ENCODE results near the gene ALDH5A1. TPM values are rescaled to one million over a fixed set of nuclear protein-coding genes. Genes with fewer than 3 reads are reported as not detected.
A peak's percentile ranks its signal among the peaks of the same experiment; 100 is the strongest.

Gene ALDH5A1
- polyA plus RNA-seq, 3 donors = 23.6 to 33.1 (median 31.9) TPM

GRCh38 chr6:24564081-24564480 is 69.3 kb downstream of the ALDH5A1 start:
- no peak for DNase-seq

DNA sequence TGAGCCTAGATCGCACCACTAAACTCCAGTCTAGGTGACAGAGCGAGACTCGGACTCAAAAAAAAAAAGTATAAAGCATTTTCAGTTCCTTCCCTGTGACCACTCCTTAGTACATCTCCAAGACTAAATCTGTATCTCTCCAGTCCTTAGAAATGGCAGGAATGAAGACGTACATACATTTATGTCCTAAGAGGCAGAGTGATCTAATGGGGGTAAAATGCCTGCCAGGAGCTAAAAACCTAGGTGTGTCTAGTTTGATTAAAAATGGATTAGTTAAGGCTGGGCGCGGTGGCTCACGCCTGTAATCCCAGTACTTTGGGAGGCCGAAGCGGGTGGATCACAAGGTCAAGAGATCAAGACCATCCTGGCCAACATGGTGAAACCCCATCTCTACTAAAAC is 70.4 kb downstream of the ALDH5A1 start:
- no peak for DNase-seq

DNA sequence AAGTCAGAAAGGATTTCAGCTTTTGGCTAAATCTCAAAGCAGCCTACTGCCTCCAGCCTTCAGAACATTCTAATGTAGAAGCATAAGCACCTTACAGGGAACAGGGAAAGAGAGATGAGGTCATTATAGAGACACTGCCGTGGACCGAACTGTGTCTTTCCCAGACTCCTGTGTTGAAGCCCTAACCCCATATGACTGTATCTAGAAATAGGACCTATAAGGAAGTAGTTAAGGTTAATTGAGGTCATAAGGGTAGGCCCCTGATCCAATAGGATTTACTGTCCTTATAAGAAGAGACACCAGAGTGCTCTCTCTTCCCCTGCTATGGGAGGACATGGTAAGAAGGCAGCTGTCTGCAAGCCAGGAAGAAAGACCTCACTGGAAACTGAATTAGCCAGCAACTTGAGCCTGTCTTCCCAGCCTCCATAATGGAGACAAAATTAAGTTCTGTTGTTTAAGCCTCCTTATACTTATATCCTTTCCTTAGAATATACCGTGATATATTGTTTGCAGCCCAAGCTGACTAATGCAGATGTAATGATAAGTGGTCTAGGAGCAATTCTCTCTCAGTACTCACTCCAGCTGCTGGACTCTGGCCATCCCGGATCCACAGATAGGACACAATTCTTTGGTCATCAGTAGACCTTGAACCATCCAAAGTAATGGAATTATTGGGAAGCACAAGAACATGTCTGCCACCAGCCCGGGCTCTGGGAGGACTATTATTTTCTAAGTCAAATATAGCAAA is 71.4 kb downstream of the ALDH5A1 start:
- DNase-seq = no peak

- no peak for DNase-seq
Observed at GRCh38 chr6:24568683-24569082, 73.9 kb downstream of the ALDH5A1 start.

GRCh38 chr6:24569811-24570210 is 75.0 kb downstream of the ALDH5A1 start:
- DNase-seq = no peak

GRCh38 chr6:24571361-24571760 is 76.6 kb downstream of the ALDH5A1 start:
- no peak for DNase-seq

DNA sequence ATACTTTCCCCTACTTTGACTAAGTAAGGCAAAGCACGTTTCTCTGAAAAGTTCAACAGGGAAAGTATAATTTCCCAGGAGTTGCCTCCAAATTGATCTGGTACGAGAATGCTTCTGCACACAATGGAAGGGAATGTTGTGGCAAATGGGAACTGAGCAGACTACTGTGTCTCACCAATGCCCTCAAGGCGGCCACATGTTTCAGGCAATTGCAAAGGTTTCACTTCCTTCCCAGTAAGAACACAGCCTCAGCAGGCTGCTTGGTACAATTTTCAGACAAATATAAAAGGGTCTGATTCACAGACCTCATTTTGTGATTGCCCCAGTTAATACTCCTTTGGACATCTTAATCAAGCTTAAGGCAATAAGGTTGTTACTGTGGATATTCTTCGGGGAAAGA is 80.0 kb downstream of the ALDH5A1 start:
- no peak for DNase-seq

DNA sequence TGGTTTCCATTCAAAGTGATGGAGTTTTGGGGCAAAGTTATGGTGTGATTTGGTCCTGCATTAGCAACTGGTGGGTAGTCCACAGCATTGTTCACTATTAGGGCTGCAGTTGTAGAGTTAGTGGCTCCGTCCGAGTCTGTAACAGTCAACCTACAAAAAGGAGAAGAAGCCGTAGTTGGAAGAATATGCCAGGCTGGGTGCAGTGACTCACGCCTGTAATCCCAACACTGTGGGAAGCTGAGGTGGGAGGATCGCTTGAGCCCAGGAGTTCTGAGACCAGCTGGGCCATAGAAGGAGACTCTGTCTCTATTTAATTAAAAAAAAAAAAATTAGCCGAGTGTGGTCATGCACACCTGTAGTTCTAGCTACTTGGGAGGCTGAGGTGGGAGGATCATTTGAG is 81.7 kb downstream of the ALDH5A1 start:
- DNase-seq = no peak

GRCh38 chr6:24581084-24581669 is 86.4 kb downstream of the ALDH5A1 start:
- DNase-seq = peak; percentile 62

DNA sequence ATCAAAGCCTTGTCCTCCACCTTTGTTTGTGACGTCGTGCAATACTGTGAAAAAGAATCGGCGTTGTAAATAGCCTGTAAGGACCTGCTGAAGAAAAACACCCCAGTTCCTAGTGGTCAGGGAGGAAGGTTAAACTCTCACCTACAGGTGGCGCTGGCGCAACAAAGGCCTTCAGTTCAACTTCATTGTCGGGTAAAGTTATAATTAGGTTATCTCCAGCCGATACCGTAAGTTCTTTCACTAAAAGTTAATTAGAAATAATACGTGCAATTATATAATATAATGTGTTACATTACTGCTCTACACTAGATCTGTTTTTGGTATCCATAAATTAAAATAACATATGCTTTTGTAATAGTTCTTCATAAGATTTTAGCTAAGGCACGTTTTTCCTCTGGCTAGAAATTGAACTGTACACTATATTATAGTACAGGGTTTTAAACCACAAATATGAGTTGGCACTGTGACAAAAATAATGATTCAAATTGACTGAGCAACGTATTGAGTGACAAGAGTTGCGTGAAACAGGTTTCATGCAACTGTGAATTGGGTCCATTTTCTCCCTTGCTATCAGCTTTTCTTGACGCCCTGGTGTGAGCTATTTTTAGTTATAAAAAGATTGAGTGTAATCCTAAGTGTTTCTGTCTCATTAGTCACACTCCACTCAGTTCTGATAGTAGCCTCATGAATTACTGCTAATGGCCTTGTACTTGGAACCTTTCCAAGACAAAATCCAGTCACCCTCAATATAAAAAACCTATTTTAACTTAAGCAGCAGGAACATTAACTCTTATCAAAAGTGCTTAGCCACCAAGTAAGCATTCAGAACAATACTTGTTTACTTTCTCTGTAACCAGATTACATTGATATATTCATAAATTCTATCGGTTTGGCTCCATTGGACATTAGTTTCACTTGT is 89.0 kb downstream of the ALDH5A1 start:
- peak; percentile 76 for DNase-seq

- DNase-seq = no peak
Observed at GRCh38 chr6:24584382-24584720, 89.6 kb downstream of the ALDH5A1 start.

Other genes starting within 250 kb of the ALDH5A1 start
- gene DCDC2, start 136.9 kb upstream of the ALDH5A1 start, polyA plus RNA-seq (ENCODE audit: insufficient read length in 3 of 3) = 100 to 1,000 TPM in 2 of 3 donors, 10 to 100 TPM in 1; 96.2 to 138 (median 110) TPM
- gene MRS2, start 92.0 kb upstream of the ALDH5A1 start, polyA plus RNA-seq (ENCODE audit: insufficient read length in 3 of 3) = 10 to 100 TPM; 39.1 to 49.4 (median 47.0) TPM
- 1 to 10 TPM; 2.9 to 4.9 (median 4.7) TPM for gene GPLD1, start 5.4 kb upstream of the ALDH5A1 start, polyA plus RNA-seq (ENCODE audit: insufficient read length in 3 of 3)
- gene KIAA0319, start 151.2 kb downstream of the ALDH5A1 start, polyA plus RNA-seq (ENCODE audit: insufficient read length in 3 of 3) = under 1 TPM; 0.25 to 0.46 (median 0.31) TPM
- 10 to 100 TPM; 59.7 to 65.4 (median 63.0) TPM for gene TDP2, start 171.9 kb downstream of the ALDH5A1 start, polyA plus RNA-seq (ENCODE audit: insufficient read length in 3 of 3)
- 10 to 100 TPM; 33.6 to 41.7 (median 36.0) TPM for gene ACOT13, start 172.1 kb downstream of the ALDH5A1 start, polyA plus RNA-seq (ENCODE audit: insufficient read length in 3 of 3)
- gene C6orf62, start 224.2 kb downstream of the ALDH5A1 start, polyA plus RNA-seq (ENCODE audit: insufficient read length in 3 of 3) = 100 to 1,000 TPM; 112 to 139 (median 124) TPM

Measured in renal pelvis (tissue), 4 donors.